Neuronal stem cell (in vitro differentiated cells): ENCODE data around the gene IFITM1.

ENCODE experiments used
- DNase-seq: peaks from one replicate; pipeline ENCODE4 v3.0.0-alpha.2; 2013; ENCODE audit warnings: low spot score
- H2AFZ ChIP-seq: one replicate; pipeline ENCODE4 v1.6.1; 2013; ENCODE audit warnings: mild to moderate bottlenecking, low read length, inconsistent platforms
- H2AK5ac ChIP-seq: 2 replicates; pipeline ENCODE4 v1.6.1; 2013; ENCODE audit warnings: low read depth, mild to moderate bottlenecking, inconsistent platforms, low read length, moderate library complexity, mixed read lengths
- H2BK120ac ChIP-seq: 2 replicates; pipeline ENCODE4 v1.6.1; 2013; ENCODE audit warnings: low read depth, mild to moderate bottlenecking, inconsistent platforms, low read length, moderate library complexity, mixed read lengths
- H2BK12ac ChIP-seq: one replicate; pipeline ENCODE4 v1.6.1; 2013; ENCODE audit warnings: low read length, inconsistent platforms
- H2BK15ac ChIP-seq: 2 replicates; pipeline ENCODE4 v1.6.1; 2013; ENCODE audit warnings: mild to moderate bottlenecking, low read length, inconsistent platforms, mixed read lengths
- H2BK5ac ChIP-seq: one replicate; pipeline ENCODE4 v1.6.1; 2013; ENCODE audit warnings: inconsistent platforms, mild to moderate bottlenecking, low read length, moderate library complexity
- H3K14ac ChIP-seq: one replicate; pipeline ENCODE4 v1.6.1; 2013; ENCODE audit warnings: low read length, inconsistent platforms
- H3K18ac ChIP-seq: 2 replicates; pipeline ENCODE4 v1.6.1; 2013; ENCODE audit warnings: low read length, inconsistent platforms
- H3K23ac ChIP-seq: 2 replicates; pipeline ENCODE4 v1.6.1; 2013; ENCODE audit warnings: low read depth, mild to moderate bottlenecking, mixed read lengths, low read length, inconsistent platforms; ENCODE audit not compliant: poor library complexity
- H3K27ac ChIP-seq: replicated peaks from 3 replicates; pipeline ENCODE4 v1.5.1; 2013; ENCODE audit warnings: low read length, inconsistent platforms
- H3K27me3 ChIP-seq, 3 experiments: 2 replicates each; pipeline ENCODE4 v1.6.1; 2013; ENCODE audit warnings: low read length in 3 of 3, mild to moderate bottlenecking in 2 of 3, inconsistent platforms in 1 of 3, low read depth in 1 of 3, mixed read lengths in 1 of 3, moderate library complexity in 1 of 3; ENCODE audit not compliant: control insufficient read depth in 3 of 3, insufficient read depth in 3 of 3
- H3K36me3 ChIP-seq, 2 donors: replicated peaks in 1 of 2; 2 replicates each; pipeline ENCODE4 v1.6.1; 2013; ENCODE audit warnings: low read length in 2 of 2; ENCODE audit not compliant: control insufficient read depth in 2 of 2, insufficient read depth in 2 of 2
- H3K4ac ChIP-seq: 2 replicates; pipeline ENCODE4 v1.6.1; 2013; ENCODE audit warnings: inconsistent platforms, mild to moderate bottlenecking, low read length, moderate library complexity
- H3K4me1 ChIP-seq, 2 donors: 1 replicate in 1 of 2; 2 replicates in 1 of 2; pipeline ENCODE4 v1.6.1; 2013; ENCODE audit warnings: low read length in 2 of 2, low read depth in 1 of 2; ENCODE audit not compliant: control insufficient read depth in 2 of 2, insufficient read depth in 1 of 2
- H3K4me2 ChIP-seq: one replicate; pipeline ENCODE4 v1.6.1; 2013; ENCODE audit warnings: mild to moderate bottlenecking, low read length, inconsistent platforms; ENCODE audit not compliant: insufficient read depth, poor library complexity, severe bottlenecking
- H3K4me3 ChIP-seq, 2 donors: 2 replicates each; pipeline ENCODE4 v1.5.1; 2013; ENCODE audit warnings: low read length in 2 of 2, mild to moderate bottlenecking in 2 of 2, inconsistent platforms in 1 of 2, moderate library complexity in 1 of 2
- H3K79me1 ChIP-seq: one replicate; pipeline ENCODE4 v1.6.1; 2013; ENCODE audit warnings: low read depth, mild to moderate bottlenecking, inconsistent platforms, low read length, moderate library complexity
- H3K9ac ChIP-seq: one replicate; pipeline ENCODE4 v1.6.1; 2013; ENCODE audit warnings: mild to moderate bottlenecking, low read depth, low read length, inconsistent platforms; ENCODE audit not compliant: poor library complexity
- H3K9me3 ChIP-seq, 2 donors: replicated peaks in 1 of 2; 2 replicates each; pipeline versions ENCODE3 to v1.6.1; 2013; ENCODE audit warnings: low read length in 2 of 2, mild to moderate bottlenecking in 2 of 2, inconsistent platforms in 1 of 2, low read depth in 1 of 2, mixed read lengths in 1 of 2, moderate library complexity in 1 of 2; ENCODE audit not compliant: control insufficient read depth in 2 of 2, insufficient read depth in 1 of 2
- H4K8ac ChIP-seq: one replicate; pipeline ENCODE4 v1.6.1; 2013; ENCODE audit warnings: low read depth, mild to moderate bottlenecking, inconsistent platforms, low read length, moderate library complexity
- H4K91ac ChIP-seq: one replicate; pipeline ENCODE4 v1.6.1; 2013; ENCODE audit warnings: low read length, low read depth, mild to moderate bottlenecking, inconsistent platforms; ENCODE audit not compliant: poor library complexity
- WGBS, 2 donors: extraction: QIAGEN DNeasy Blood & Tissue Kit; methylation state at CpG; one replicate each; pipeline ENCODE4 v1.1.7; 2013; ENCODE audit warnings: missing lambda C conversion rate in 2 of 2, mixed read lengths in 1 of 2; ENCODE audit not compliant: insufficient read length in 2 of 2, insufficient replicate concordance in 1 of 2; ENCODE audit errors: extremely low coverage in 2 of 2; 5-methylcytosine and 5-hydroxymethylcytosine counted together

The IFITM1 gene

DNA sequence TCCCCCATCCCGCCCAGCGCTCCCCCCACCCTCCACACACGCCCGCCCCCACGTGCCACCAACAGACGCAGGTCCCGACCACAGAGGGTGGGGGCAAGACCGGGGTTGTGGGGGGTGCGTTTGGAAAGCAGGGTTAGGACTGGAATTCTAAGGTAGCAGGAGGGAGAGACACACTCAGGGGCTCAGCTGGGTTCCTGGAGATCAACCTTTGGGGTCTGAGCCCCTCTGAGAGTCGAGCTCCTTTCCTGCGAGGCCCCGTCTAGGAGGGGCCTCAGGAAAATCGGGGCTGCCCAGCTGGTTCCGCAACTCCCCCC is 24.5 kb upstream of the IFITM1 start:
- Histone ChIP-seq H3K4ac (no peak overlapping the region), H2BK5ac (peak overlapping the region; percentile 42), H2BK12ac (no peak overlapping the region), H3K27ac (no peak overlapping the region), H3K9me3 (no peaks in the 10 kb centered on the region), H3K27me3 (peaks cover 0 to 14% (median 0%) of the 10 kb centered on the region in 3 experiments), H3K36me3 (peaks cover 19 to 27% of the 10 kb centered on the region in 2 donors), H3K14ac (no peak overlapping the region), H4K91ac (no peak overlapping the region), H2AFZ (no peak overlapping the region), H3K23ac (no peak overlapping the region), H3K4me2 (peak overlapping the region; percentile 60), H3K4me3 (peak overlapping the region; percentile 44 to 53), H2BK15ac (peak overlapping the region; percentile 92), H4K8ac (no peak overlapping the region), H3K79me1 (peaks cover 7% of the 10 kb centered on the region), H2AK5ac (peak overlapping the region; percentile 99), H3K9ac (no peak overlapping the region), H3K18ac (peak overlapping the region; percentile 93), H3K4me1 (peaks cover 15 to 18% of the 10 kb centered on the region in 2 donors), H2BK120ac (peak overlapping the region; percentile 67)
- no CpG with 5 or more reads among the region's 14 CpGs for WGBS, 2 donors
- no peak for DNase-seq

DNA sequence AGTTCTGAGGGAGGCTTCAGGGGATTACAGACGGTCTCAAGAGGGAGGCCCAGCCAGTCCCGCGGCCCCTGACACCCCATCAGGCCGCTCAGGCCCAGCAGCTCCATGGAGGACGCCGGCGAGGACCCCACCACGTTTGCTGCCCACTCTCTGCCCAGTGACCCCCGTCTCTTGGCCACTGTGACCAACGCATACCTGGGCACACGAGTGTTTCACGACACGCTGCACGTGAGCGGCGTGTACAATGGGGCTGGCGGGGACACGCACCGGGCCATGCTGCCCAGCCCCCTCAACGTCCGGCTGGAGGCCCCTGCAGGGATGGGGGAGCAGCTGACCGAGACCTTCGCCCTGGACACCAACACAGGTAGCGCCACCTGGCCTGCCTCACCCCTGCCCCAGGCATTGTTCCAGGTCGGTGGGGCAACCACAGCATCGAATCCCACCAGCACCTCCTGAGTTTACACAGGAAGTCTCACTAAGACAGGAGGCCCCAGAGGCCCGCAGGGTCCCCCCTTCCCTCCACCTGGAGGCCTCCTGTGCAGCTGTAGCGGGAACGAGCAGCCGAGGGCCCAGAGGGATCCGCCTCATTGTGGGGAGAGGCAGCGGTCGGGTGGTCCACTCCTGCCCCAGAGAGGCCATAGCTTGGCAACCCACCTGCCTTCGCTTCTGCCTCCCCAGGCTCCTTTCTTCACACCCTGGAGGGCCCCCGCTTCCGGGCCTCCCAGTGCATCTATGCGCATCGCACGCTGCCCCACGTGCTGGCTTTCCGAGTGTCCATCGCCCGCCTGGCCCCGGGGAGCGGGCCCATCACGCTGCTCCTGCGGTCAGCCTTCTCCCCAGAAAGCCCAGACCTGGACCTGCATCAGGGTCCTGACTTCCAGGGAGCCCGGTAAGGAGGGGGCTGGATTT is 23.9 kb upstream of the IFITM1 start:
- Histone ChIP-seq H3K4ac (peak overlapping the region; percentile 98), H2BK12ac (peak overlapping the region; percentile 95), H3K36me3 (peaks cover 23 to 30% of the 10 kb centered on the region in 2 donors), H2AFZ (no peak overlapping the region), H2AK5ac (peak overlapping the region; percentile 99), H2BK5ac (peak overlapping the region; percentile 42), H3K18ac (peak overlapping the region; percentile 93), H4K91ac (no peak overlapping the region), H3K27me3 (peaks cover 0 to 14% (median 0%) of the 10 kb centered on the region in 3 experiments), H3K9me3 (no peaks in the 10 kb centered on the region), H3K4me2 (peak overlapping the region; percentile 60), H3K4me1 (peaks cover 15 to 16% of the 10 kb centered on the region in 2 donors), H2BK120ac (peak overlapping the region; percentile 67), H3K4me3 (peak overlapping the region; percentile 2 to 44), H4K8ac (no peak overlapping the region), H3K79me1 (peaks cover 7% of the 10 kb centered on the region), H3K27ac (no peak overlapping the region), H2BK15ac (peak overlapping the region; percentile 92), H3K9ac (peak overlapping the region; percentile 72), H3K14ac (peak overlapping the region; percentile 94), H3K23ac (peak overlapping the region; percentile 96)
- DNase-seq: no peak
- no CpG with 5 or more reads among the region's 48 CpGs for WGBS, 2 donors

DNA sequence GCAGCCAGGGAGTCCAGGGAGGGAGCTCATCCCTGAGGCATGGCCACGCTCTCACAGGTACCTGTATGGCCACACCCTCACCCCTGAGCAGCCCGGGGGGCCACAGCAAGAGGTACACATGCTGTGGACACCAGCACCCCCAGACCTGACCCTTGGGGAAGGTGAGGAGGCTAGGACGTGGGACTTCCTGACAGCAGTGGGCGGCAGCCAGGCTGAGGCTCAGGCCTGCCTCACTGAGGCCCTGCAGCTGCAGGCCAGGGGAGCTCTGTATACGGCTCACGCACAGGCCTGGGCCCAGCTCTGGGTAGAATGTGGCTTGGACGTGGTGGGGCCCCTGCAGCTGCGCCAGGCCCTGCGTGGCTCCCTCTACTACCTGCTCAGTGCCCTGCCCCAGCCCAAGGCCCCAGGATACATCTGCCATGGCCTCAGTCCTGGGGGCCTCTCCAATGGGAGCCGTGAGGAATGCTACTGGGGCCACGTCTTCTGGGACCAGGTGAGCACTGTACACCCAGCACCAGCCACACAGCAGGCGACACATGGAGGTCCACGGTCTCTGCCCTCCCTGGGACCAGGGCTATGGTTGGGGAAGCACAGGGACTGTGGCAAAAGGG is 23.1 kb upstream of the IFITM1 start:
- peak overlapping the region; percentile 72 for H4K91ac ChIP-seq

More for the DNA sequence above, 23.1 kb upstream of the IFITM1 start:
- no peak overlapping the region for H2AFZ ChIP-seq
- peak overlapping the region; percentile 72 for H3K9ac ChIP-seq
- H3K4me3 ChIP-seq: no peak overlapping the region
- peak overlapping the region; percentile 19 for H2BK5ac ChIP-seq
- no peak overlapping the region for H2BK120ac ChIP-seq
- peak overlapping the region; percentile 94 for H2BK12ac ChIP-seq
- peak overlapping the region; percentile 93 for H3K23ac ChIP-seq
- H3K79me1 ChIP-seq: peaks cover 7% of the 10 kb centered on the region
- H3K4me1 ChIP-seq: peaks cover 14 to 15% of the 10 kb centered on the region in 2 donors
- no peak overlapping the region for H3K14ac ChIP-seq
- no peaks in the 10 kb centered on the region for H3K9me3 ChIP-seq
- H2AK5ac ChIP-seq: peak overlapping the region; percentile 99
- H3K36me3 ChIP-seq: peaks cover 23 to 31% of the 10 kb centered on the region in 2 donors
- no CpG with 5 or more reads among the region's 13 CpGs for WGBS, 2 donors
- H2BK15ac ChIP-seq: peak overlapping the region; percentile 58
- no peak overlapping the region for H4K8ac ChIP-seq
- no peak overlapping the region for H3K27ac ChIP-seq
- H3K4ac ChIP-seq: no peak overlapping the region
- H3K4me2 ChIP-seq: no peak overlapping the region
- H3K27me3 ChIP-seq: peaks cover 0 to 14% (median 0%) of the 10 kb centered on the region in 3 experiments
- H3K18ac ChIP-seq: no peak overlapping the region
- no peak for DNase-seq
